CD1c-positive myeloid dendritic cell (primary cell): ENCODE data around the gene MPDU1.
"Not testable (repeated sequence)": the region's sequence is repeated elsewhere in the genome, so short reads cannot be mapped to it uniquely, and the experiment has no call there.

ENCODE experiments used
- DNase-seq: peaks from one replicate; pipeline ENCODE4 v3.0.0-alpha.2; 2016; ENCODE audit errors: extremely low spot score

Gene MPDU1

GRCh38 chr17:7580604-7581575 is 2.8 kb upstream of the MPDU1 start:
- DNase-seq, result peak; percentile 27

- no peak for DNase-seq
These were observed 1.0 kb upstream of the MPDU1 start for GRCh38 chr17:7582396-7583252.

DNA sequence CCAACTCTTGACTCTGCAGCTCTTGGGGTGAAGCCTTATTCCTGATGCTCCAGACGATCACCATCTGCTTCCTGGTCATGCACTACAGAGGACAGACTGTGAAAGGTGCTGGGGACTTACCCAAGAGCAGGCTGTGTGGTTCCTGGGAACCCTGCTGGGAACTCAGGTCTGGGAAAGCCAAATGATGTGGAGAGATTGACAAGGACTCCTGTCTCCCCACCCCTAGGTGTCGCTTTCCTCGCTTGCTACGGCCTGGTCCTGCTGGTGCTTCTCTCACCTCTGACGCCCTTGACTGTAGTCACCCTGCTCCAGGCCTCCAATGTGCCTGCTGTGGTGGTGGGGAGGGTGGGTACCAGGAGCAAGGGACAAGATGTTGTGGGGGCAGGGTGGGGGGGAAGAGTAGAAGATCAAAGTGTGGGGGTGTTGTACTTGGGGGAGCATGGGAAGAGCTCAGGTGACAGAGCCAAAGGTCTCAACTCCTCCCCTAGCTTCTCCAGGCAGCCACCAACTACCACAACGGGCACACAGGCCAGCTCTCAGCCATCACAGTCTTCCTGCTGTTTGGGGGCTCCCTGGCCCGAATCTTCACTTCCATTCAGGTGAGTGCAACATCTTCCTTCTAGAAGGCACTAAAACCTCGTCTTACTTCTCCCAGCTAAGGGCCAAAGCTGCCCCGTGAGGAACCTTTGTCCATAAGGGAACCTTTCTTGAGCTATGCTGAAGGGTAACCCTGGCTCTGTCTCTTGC is 3.2 kb downstream of the MPDU1 start:
- DNase-seq, result no peak

DNA sequence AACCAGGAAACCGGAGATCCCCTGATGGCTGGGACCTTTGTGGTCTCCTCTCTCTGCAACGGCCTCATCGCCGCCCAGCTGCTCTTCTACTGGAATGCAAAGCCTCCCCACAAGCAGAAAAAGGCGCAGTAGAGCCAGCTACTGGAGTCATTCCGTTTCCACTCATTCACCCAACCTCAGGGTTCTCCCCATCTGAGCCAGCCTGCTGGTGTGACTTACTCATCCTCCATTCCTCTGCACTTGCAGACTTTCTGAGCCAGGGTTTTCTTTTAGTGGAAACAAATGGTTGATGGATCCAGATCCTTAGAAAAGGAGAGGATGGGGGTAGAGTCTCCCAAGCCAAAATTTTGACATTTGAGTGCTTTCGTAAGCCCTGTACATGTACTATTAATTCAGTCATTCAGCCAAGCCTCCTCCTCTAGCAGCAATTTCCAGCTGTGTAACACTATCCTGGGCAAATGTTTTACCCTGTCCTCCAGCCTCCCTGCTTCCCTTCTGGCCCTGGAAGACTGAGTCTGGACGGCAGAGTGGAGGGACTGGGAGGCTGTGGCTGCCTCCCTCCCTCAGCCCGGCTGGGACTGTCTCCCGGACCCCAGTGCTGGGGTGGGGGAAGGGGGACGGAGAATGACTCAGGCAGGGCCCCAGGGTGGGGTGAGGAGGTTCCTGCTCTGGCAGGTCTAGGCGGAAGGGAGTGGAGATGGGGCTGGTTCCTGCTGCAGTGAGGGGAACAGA is 3.9 kb downstream of the MPDU1 start:
- DNase-seq, result no peak

DNA sequence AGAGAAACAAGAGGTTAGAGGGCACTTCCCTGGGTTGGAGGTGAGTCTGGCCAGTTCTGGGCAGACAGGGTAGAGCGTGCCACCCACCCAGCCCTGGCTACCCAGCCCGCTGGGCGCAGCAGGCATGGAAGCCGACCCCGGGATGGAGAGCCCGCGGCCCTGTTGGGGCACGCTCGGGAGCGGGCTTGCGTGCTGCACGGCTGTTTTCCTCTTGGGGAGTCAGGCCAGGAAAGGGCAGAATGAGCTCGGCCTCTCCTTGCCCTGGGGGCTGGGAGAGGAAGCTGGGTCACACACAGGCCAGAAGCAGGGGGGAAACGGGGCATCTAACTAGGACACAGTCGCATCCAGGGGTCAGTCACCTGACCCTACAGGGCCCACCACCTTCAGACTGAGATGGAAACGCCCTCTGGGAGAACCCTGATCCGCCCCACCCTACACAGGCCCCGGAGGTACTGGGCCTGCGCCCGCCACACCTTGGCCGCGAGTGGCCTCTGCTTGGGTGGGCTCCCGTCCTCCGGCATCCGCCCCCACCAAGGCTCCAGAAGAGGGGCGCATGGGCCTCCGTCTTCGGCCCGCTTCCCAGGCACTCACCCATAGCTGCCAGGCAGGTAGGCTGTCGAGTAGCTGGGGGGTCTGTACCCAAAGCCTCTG is 5.0 kb downstream of the MPDU1 start:
- DNase-seq, result no peak

DNA sequence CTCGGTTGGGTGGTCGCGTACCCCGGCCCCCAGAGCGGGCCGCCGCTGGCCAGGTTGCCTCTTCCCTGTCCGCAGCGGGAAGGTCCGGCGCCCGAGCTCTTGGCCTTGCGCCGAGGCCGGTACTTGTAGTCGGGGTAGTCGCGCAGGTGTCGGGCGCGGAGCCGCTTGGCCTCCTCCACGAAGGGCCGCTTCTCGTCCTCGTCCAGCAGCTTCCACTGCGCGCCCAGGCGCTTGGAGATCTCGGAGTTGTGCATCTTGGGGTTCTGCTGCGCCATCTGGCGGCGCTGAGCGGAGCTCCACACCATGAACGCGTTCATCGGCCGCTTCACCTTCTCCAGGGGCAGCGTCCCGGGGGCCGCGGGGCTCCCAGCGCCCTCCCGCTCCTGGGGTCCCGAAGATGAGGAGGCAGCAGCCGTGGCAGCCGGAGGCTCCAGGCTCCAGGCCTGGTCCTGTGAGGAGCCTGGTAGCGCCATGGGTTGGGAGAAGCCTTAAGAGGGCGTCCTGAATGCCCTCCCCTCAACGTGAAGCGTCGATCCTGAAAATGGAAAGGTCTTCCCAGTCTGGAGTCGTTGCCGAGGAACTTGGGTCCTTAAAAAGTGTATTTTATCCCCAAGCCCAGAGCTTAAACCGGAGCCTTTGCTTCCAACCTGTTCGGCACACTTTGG is 5.7 kb downstream of the MPDU1 start:
- DNase-seq, result peak; percentile 86

DNA sequence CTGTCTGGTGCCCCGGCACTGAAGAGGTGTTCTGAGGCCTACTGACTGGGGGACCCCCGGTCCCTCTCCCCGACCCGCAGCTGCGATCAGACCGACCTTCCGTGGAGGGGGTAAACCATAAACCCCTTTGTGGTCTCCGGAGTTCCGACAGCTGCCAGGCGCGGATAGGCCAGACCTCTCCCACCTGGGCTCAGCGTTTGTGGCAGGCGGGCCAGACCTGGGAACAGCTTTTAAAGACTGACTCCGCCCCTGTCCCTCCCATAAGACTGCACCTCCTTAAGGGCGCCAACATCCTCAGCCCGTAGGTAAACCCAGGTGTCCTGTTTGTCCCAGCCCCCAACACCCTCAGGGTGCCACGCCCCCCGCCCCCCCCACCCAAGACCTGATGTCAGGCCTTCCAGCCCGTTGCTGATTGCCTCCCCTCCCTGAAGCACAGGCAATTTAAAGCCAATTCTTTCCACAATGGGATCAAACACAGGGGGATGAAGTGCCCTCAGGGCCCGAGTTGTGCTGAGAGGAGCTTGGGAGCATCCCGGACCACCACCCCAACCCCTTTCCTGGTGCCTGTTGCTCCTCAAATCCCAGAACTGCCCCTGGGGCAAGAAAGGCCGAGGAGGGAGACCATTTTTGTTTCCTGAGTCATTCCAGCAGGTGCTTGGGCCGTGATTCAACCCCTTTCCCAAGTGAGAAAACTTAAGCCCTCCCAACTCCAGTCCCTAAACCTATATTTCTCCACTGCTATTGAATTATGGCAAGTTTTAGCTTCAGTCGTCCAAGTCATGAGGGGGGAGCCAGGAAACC is 6.4 kb downstream of the MPDU1 start, which contains the start of gene SOX15:
Gene SOX15 (minus strand): TSS at position 204 of the 801 bp plus-strand sequence. CDS start 418 bp downstream, outside the sequence.
- no peak for DNase-seq

GRCh38 chr17:7590743-7591142 is 7.1 kb downstream of the MPDU1 start:
- no peak for DNase-seq

- DNase-seq, result no peak
These were observed 7.9 kb downstream of the MPDU1 start for GRCh38 chr17:7591596-7591995.

DNA sequence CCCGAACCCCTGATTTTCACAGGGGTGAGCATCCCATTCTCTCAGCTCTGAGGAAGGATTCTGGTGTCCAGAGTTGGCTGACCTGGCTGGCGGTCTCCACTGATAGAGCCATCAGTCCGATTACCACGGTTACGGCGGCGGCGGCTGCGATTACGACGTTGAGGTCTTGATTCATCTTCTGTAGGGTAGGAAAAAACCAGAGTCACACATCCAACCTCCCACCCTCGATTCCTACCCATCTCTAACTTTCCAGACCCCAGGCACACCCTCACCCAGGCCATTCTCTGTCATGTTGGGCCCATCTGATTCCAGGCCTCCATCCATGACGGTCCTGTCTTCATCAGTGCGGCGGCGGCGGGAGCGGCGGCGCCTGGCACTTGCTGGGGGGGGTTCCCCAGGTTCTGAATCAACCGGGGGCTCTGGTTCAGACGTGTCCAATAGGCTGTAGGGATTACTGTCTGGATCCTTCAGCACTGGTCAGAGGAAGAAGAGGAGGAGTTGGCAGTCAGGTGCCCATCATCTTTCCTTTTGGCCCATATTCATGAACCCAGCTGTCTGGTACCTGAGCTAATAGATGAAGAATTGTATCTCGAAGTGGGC is 8.9 kb downstream of the MPDU1 start:
- no peak for DNase-seq

DNA sequence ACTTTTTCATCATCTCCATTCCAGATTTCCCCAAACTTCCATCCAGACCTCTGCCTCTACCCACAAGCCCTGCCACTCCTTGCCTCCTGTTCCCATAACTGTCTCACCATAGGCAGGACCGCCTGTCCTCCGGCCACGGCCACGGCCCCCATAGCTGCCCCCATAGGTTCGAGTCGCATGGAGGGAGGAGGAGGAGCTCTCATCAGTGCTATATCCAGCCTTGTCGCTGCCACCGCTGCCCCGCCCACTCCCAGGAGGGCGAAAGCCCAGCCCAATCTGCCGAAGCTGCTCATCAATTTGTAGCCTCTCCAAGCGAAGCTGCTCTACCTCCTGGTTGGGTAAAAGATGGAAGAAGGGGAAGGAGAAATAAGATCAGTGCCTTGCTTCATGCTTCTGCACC is 9.6 kb downstream of the MPDU1 start:
- DNase-seq, result no peak

DNA sequence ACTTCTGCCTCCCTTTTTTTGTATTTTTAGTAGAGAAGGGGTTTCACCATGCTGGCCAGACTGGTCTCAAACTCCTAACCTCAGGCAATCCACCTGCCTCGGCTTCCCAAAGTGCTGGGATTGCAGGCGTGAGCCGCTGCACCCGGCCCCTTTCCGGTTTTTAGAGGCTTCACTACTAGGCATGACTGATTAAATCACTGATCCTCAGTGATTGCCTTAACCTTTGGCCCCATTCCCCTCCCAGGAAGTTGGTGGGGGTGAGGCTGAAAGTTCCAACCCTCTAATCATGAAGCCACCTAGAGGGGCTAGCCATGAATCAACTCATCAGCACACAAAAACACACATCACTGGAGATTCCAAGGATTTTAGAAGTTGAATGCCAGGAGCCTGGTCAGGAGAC is 13.9 kb downstream of the MPDU1 start:
- DNase-seq, result not testable (repeated sequence)

GRCh38 chr17:7606280-7606679 is 22.6 kb downstream of the MPDU1 start:
- no peak for DNase-seq

DNA sequence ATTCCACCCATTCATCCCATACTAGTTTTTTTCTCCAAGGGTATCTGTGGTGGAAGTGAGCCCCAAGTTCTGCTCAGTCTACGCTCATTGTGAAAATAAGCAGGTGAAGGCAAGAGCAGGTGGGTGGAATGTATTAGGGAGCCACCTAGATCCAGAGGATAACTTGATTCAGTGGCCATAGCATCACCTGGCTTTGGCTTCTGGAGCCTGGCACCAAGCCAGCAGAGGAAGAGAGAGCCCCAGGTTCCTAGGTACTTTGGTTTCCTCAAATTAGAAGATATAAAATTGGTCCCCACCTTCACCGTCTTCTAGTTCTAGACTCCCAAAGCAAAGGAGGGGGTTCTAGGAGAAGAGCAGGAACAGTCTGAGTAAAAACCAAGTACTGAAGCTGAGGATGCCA is 27.0 kb downstream of the MPDU1 start:
- no peak for DNase-seq

GRCh38 chr17:7611635-7612293 is 28.1 kb downstream of the MPDU1 start:
- no peak for DNase-seq

DNA sequence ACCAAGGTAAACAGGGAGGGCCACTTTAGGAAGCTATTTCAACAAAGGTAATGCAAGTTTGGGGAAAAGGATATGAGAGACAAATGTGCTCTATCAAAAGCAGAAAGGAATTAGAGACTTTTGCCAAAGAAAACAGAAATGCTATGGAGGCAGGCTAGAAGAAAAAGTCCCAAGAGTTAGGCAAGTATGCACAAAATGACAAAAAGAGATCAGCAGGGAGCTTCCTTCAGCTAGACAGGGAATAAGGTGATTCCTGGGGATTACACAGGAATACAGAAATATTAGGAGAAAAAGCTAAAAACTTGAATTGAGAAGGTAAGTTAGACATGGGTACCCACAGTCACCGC is 28.6 kb downstream of the MPDU1 start:
- DNase-seq, result no peak

- no peak for DNase-seq
These were observed 30.2 kb downstream of the MPDU1 start for GRCh38 chr17:7613769-7614424.
